Endothelial cell of umbilical vein (primary cell): ENCODE measurements around the gene PLEKHA8. TPM values are rescaled to one million over a fixed set of nuclear protein-coding genes. Genes with fewer than 3 reads are reported as not detected.
"Not testable (repeated sequence)": the region's sequence is repeated elsewhere in the genome, so short reads cannot be mapped to it uniquely, and the experiment has no call there.

Source experiments
- BruUV-seq: library from RNA; stranded (reverse); fragments of 400-500 nt; replicated peaks from 2 replicates; lab custom pipeline; 2021; lab: Mats Ljungman, UMichigan
- CTCF ChIA-PET: fragments of 300-600, 350-600 bp; sonication (Branson Sonifier 250); formaldehyde crosslinking; loops from one replicate; lab custom pipeline; 2021; ENCODE audit warnings: antibody characterized with exemption, inconsistent platforms; lab: Charles Lee
- POLR2A ChIA-PET: fragments of 300-600, 350-600 bp; sonication (Branson Sonifier 250); formaldehyde crosslinking; loops from one replicate; lab custom pipeline; 2021; ENCODE audit warnings: antibody characterized with exemption, inconsistent platforms; lab: Charles Lee
- DNase-seq: peaks from one replicate; pipeline ENCODE4 v3.0.0-alpha.2; 2011; ENCODE audit warnings: low read depth, low spot score
- FAIRE-seq: peaks from 2 replicates; lab custom pipeline; 2011; peaks lifted over from hg19 to GRCh38; lab: Jason Lieb, UNC
- H2AFZ ChIP-seq: 2 replicates; pipeline ENCODE4 v1.6.0; 2012; ENCODE audit warnings: low read depth, low read length, control low read depth, inconsistent platforms
- H3K27ac ChIP-seq: 2 replicates; pipeline ENCODE4 v1.5.1; 2011; ENCODE audit warnings: low read depth, mild to moderate bottlenecking, control low read depth, low read length, moderate library complexity; ENCODE audit not compliant: insufficient read depth
- H3K27me3 ChIP-seq, 2 experiments: 2 replicates each; pipeline versions ENCODE4 v1.6.0 to v1.6.1; 2011; ENCODE audit warnings: low read length in 2 of 2, mixed read lengths in 1 of 2; ENCODE audit not compliant: control insufficient read depth in 2 of 2, insufficient read depth in 2 of 2
- H3K36me3 ChIP-seq, 2 experiments: 2 replicates in 1 of 2; 3 replicates in 1 of 2; pipeline ENCODE4 v1.5.1; 2011; ENCODE audit warnings: low read length in 2 of 2, mild to moderate bottlenecking in 1 of 2, moderate library complexity in 1 of 2; ENCODE audit not compliant: control insufficient read depth in 2 of 2, insufficient read depth in 2 of 2; ENCODE audit errors: extremely low read depth in 1 of 2
- H3K4me1 ChIP-seq: 3 replicates; pipeline ENCODE4 v1.5.1; 2011; ENCODE audit warnings: mild to moderate bottlenecking, low read length; ENCODE audit not compliant: control insufficient read depth, insufficient read depth; ENCODE audit errors: extremely low read depth
- H3K4me2 ChIP-seq: 2 replicates; pipeline ENCODE4 v1.6.1; 2011; ENCODE audit warnings: low read length, control low read depth, mixed read lengths; ENCODE audit not compliant: insufficient read depth
- H3K4me3 ChIP-seq, 3 experiments: fragments of 200-600 bp in 1 of 3; sonication (generic), shearing (Covaris generic) in 1 of 3; replicated peaks in 1 of 3; 2 replicates each; pipeline ENCODE4 v1.5.1; 2011 to 2016; ENCODE audit warnings: control low read depth in 3 of 3, low read length in 3 of 3, mild to moderate bottlenecking in 2 of 3, inconsistent platforms in 1 of 3, low read depth in 1 of 3, moderate library complexity in 1 of 3; ENCODE audit not compliant: insufficient read depth in 1 of 3
- H3K79me2 ChIP-seq: 2 replicates; pipeline ENCODE4 v1.6.0; 2012; ENCODE audit warnings: low read length, inconsistent platforms; ENCODE audit not compliant: control insufficient read depth, insufficient read depth
- H3K9ac ChIP-seq: replicated peaks from 2 replicates; pipeline ENCODE3; 2011; ENCODE audit warnings: low read length, control low read depth; ENCODE audit not compliant: insufficient read depth; ENCODE audit errors: extremely low read depth
- H3K9me1 ChIP-seq: replicated peaks from 3 replicates; pipeline ENCODE4 v1.6.0; 2011; ENCODE audit warnings: mild to moderate bottlenecking, low read length; ENCODE audit not compliant: control insufficient read depth, insufficient read depth; ENCODE audit errors: extremely low read depth
- H3K9me3 ChIP-seq: replicated peaks from 2 replicates; pipeline ENCODE4 v1.5.1; 2012; ENCODE audit warnings: low read length, inconsistent platforms; ENCODE audit not compliant: control insufficient read depth, insufficient read depth
- H4K20me1 ChIP-seq: replicated peaks from 2 replicates; pipeline ENCODE3; 2011; ENCODE audit warnings: mild to moderate bottlenecking, low read length; ENCODE audit not compliant: control insufficient read depth, insufficient read depth; ENCODE audit errors: extremely low read depth
- CTCF ChIP-seq, 2 donors: IDR thresholded peaks; 1 replicate in 1 of 2; 2 replicates in 1 of 2; pipeline ENCODE4 v1.5.1; 2011; ENCODE audit warnings: low read length in 2 of 2, mild to moderate bottlenecking in 2 of 2, moderate library complexity in 2 of 2, control low read depth in 1 of 2, inconsistent platforms in 1 of 2, low read depth in 1 of 2; ENCODE audit not compliant: insufficient read depth in 1 of 2; ENCODE audit errors: extremely low read depth in 1 of 2
- FOS ChIP-seq: IDR thresholded peaks from 2 replicates; pipeline ENCODE4 v1.6.1; 2011; ENCODE audit warnings: mild to moderate bottlenecking, low read length, moderate library complexity, borderline replicate concordance; ENCODE audit not compliant: insufficient read depth
- JUN ChIP-seq: IDR thresholded peaks from 2 replicates; pipeline ENCODE4 v1.6.1; 2011; ENCODE audit warnings: borderline replicate concordance, low read depth; ENCODE audit not compliant: insufficient read length, insufficient read depth
- POLR2AphosphoS5 ChIP-seq: IDR thresholded peaks from 2 replicates; pipeline ENCODE4 v1.6.1; 2012; ENCODE audit warnings: low read depth, mild to moderate bottlenecking, control low read depth, low read length, moderate library complexity; ENCODE audit not compliant: insufficient read depth
- dilution Hi-C: fragments of 300-500 bp; cut with MboI; formaldehyde crosslinking; loops from one replicate; pipeline ENCODE4 v1.15.0; 2019; ENCODE audit warnings: low sequenced_read_pairs; ENCODE audit not compliant: extremely low pct_ligation_motif_present
- intact Hi-C: fragments of 100-400 bp; cut with micrococcal nuclease; formaldehyde crosslinking; loops from one replicate; pipeline ENCODE4 v1.10.0; 2022
- polyA plus RNA-seq, 4 experiments: library from polyadenylated mRNA; depleted of rRNA in 3 of 4; stranded (reverse) in 3 of 4; unstranded in 1 of 4; fragments of >200 nt; gene quantifications; 2 replicates each; pipeline versions ENCODE4 v1.2.1 to v1.2.3, GENCODE V29; 2011 to 2012; ENCODE audit warnings: missing spikeins in 1 of 4
- total RNA-seq: library from RNA; stranded (reverse); gene quantifications from 2 replicates; pipeline ENCODE4 v1.2.3, GENCODE V29; 2021

The PLEKHA8 gene
- total and polyA plus RNA-seq, 2 donors (not counting 3 experiments of a cell fraction or from before 2014, with no cell fraction given): 4.5 to 19.8 TPM

- H3K4me1 ChIP-seq, H3K4me2 ChIP-seq, H4K20me1 ChIP-seq, H3K9me3 ChIP-seq, H3K9ac ChIP-seq, H2AFZ ChIP-seq, BruUV-seq, H3K9me1 ChIP-seq, H3K27me3 ChIP-seq, H3K27ac ChIP-seq, H3K4me3 ChIP-seq, H3K36me3 ChIP-seq, H3K79me2 ChIP-seq, dilution Hi-C loops: not testable (repeated sequence)
- TF ChIP-seq CTCF (IDR thresholded peaks at IDR 0.05; ENCODE audit: extremely low read depth in 1 of 2, insufficient read depth in 1 of 2, low read depth in 1 of 2, low read length in 2 of 2): peak; percentile 34 to 48
- DNase-seq (peak; percentile 32), FAIRE-seq (peak; percentile 8)
- intact Hi-C loops: loop anchor here (1.0 to 10.0 kb wide), 7 partner anchors 34 to 503 kb away; partner anchors contain the start of genes FKBP14, PLEKHA8 and SCRN1
- POLR2A ChIA-PET: interaction anchor here (0.6 kb wide), 1 partner anchor 142 kb away, joined by 3 read pairs; no protein-coding TSS in a partner anchor
- CTCF ChIA-PET: interaction anchor here (0.7 to 4.0 kb wide), 44 partner anchors 10 to 504 kb away, joined by 3 to 75 read pairs (median 4); partner anchors contain the start of genes MTURN and SCRN1
These were observed 33.6 kb downstream of the PLEKHA8 start for GRCh38 chr7:30061786-30062185.

- CTCF ChIA-PET: interaction anchor here (1.1 to 4.0 kb wide), 19 partner anchors 11 to 427 kb away, joined by 3 to 75 read pairs (median 10); no protein-coding TSS in a partner anchor
- intact Hi-C loops: loop anchor here (1.0 to 10.0 kb wide), 7 partner anchors 35 to 502 kb away; partner anchors contain the start of genes FKBP14, PLEKHA8 and SCRN1
- TF ChIP-seq POLR2AphosphoS5 (no peak), JUN (no peak), CTCF (IDR thresholded peaks at IDR 0.05; ENCODE audit: extremely low read depth in 1 of 2, insufficient read depth in 1 of 2, low read depth in 1 of 2, low read length in 2 of 2) (peak; percentile 39 to 50), FOS (no peak)
- POLR2A ChIA-PET: no interaction called here
- H3K4me1 ChIP-seq: no peaks in the 10 kb centered on the region
- H4K20me1 ChIP-seq: no peaks in the 10 kb centered on the region
- H3K9me3 ChIP-seq: no peaks in the 10 kb centered on the region
- DNase-seq (peak; percentile 42), FAIRE-seq (no peak)
- H3K27ac ChIP-seq: no peak overlapping the region
- dilution Hi-C loops: no loop called here
- H3K9ac ChIP-seq: no peak overlapping the region
- H2AFZ ChIP-seq: no peak overlapping the region
- H3K9me1 ChIP-seq: no peaks in the 10 kb centered on the region
- H3K27me3 ChIP-seq: no peaks in the 10 kb centered on the region
- H3K4me2 ChIP-seq: no peak overlapping the region
- no peaks in the 10 kb centered on the region for H3K79me2 ChIP-seq
- no peak overlapping the region for H3K4me3 ChIP-seq
- peaks cover 3 to 10% of the 10 kb centered on the region in 2 experiments for H3K36me3 ChIP-seq
- no TSS peak for BruUV-seq
These were observed 34.4 kb downstream of the PLEKHA8 start for GRCh38 chr7:30062587-30062986.
